WTC11 (cell line): ENCODE results near the gene UQCC2. TPM values are rescaled to one million over a fixed set of nuclear protein-coding genes. Genes with fewer than 3 reads are reported as not detected.

Experiments
- ATAC-seq: fragments of 200-7000 bp; cut with Tn5 transposase; 2 replicates; pipeline ENCODE4 v1.10.0; 2021; ENCODE audit warnings: mild to moderate bottlenecking, moderate library complexity
- CTCF ChIA-PET: fragments of 300-600 bp; sonication (Branson Sonifier 250); formaldehyde crosslinking; loops from one replicate; lab custom pipeline; 2021; ENCODE audit warnings: antibody characterized with exemption; lab: Charles Lee
- POLR2A ChIA-PET: fragments of 350-600 bp; sonication (Branson Sonifier 250); formaldehyde crosslinking; loops from one replicate; lab custom pipeline; 2021; ENCODE audit warnings: antibody characterized with exemption; lab: Charles Lee
- DNase-seq: peaks from one replicate; pipeline ENCODE4 v3.0.0; 2021; ENCODE audit warnings: low spot score
- H3K27ac Mint-ChIP-seq: 2 replicates; pipeline ENCODE4 v1.8.0; 2021; ENCODE audit warnings: mixed read lengths
- H3K27me3 Mint-ChIP-seq: 2 replicates; pipeline ENCODE4 v1.8.0; 2021; ENCODE audit warnings: low read depth, mild to moderate bottlenecking, moderate library complexity, mixed read lengths
- H3K36me3 Mint-ChIP-seq: 2 replicates; pipeline ENCODE4 v1.8.0; 2021; ENCODE audit warnings: mixed read lengths
- H3K4me1 Mint-ChIP-seq: 2 replicates; pipeline ENCODE4 v1.8.0; 2022; ENCODE audit warnings: mixed read lengths
- H3K4me3 Mint-ChIP-seq: 2 replicates; pipeline ENCODE4 v1.8.0; 2021; ENCODE audit warnings: mild to moderate bottlenecking, moderate library complexity, mixed read lengths
- H3K9me3 Mint-ChIP-seq: 2 replicates; pipeline ENCODE4 v1.8.0; 2021; ENCODE audit warnings: mixed read lengths
- ATF2 ChIP-seq: sonication (generic); formaldehyde crosslinking; IDR thresholded peaks from 2 replicates; pipeline ENCODE4 v1.8.1; 2022; ENCODE audit warnings: low read depth, missing genetic modification reagents, borderline replicate concordance
- CBFB ChIP-seq: sonication (generic); formaldehyde crosslinking; IDR thresholded peaks from 2 replicates; pipeline ENCODE4 v1.8.1; 2022; ENCODE audit warnings: mild to moderate bottlenecking, low read depth, missing genetic modification reagents
- CDX4 ChIP-seq: fragments of 250-450 bp; sonication (Bioruptor Pico); IDR thresholded peaks from 2 replicates; pipeline ENCODE4 v1.9.0; 2021; ENCODE audit warnings: moderate library complexity, mild to moderate bottlenecking, inconsistent platforms, borderline replicate concordance
- E2F1 ChIP-seq: sonication (generic); formaldehyde crosslinking; IDR thresholded peaks from 2 replicates; pipeline ENCODE4 v1.8.0; 2022; ENCODE audit warnings: mild to moderate bottlenecking, missing genetic modification reagents
- JUN ChIP-seq: sonication (generic); formaldehyde crosslinking; IDR thresholded peaks from 2 replicates; pipeline ENCODE4 v1.8.0; 2023; ENCODE audit warnings: mild to moderate bottlenecking, missing genetic modification reagents
- KAT7 ChIP-seq: sonication (generic); formaldehyde crosslinking; IDR thresholded peaks from 2 replicates; pipeline ENCODE4 v1.8.1; 2023; ENCODE audit warnings: missing genetic modification reagents, mild to moderate bottlenecking, borderline replicate concordance
- NFATC4 ChIP-seq: fragments of 250-450 bp; sonication (Bioruptor Pico); IDR thresholded peaks from 2 replicates; pipeline ENCODE4 v1.9.0; 2021; ENCODE audit warnings: mild to moderate bottlenecking
- NR3C1 ChIP-seq: sonication (generic); formaldehyde crosslinking; conservative IDR thresholded peaks from 2 replicates; pipeline ENCODE4 v1.8.1; 2023; ENCODE audit warnings: low read depth, mild to moderate bottlenecking, missing genetic modification reagents
- SP1 ChIP-seq: sonication (generic); formaldehyde crosslinking; conservative IDR thresholded peaks from 2 replicates; pipeline ENCODE4 v1.8.1; 2022; ENCODE audit warnings: missing genetic modification reagents
- ZBTB43 ChIP-seq: sonication (generic); formaldehyde crosslinking; IDR thresholded peaks from 2 replicates; pipeline ENCODE4 v1.8.1; 2023; ENCODE audit warnings: mild to moderate bottlenecking, missing genetic modification reagents
- ZNF138 ChIP-seq: sonication (generic); formaldehyde crosslinking; conservative IDR thresholded peaks from 2 replicates; pipeline ENCODE4 v1.8.1; 2022; ENCODE audit warnings: mild to moderate bottlenecking, moderate library complexity, missing genetic modification reagents
- ZNF232 ChIP-seq: sonication (generic); formaldehyde crosslinking; IDR thresholded peaks from 2 replicates; pipeline ENCODE4 v1.8.0; 2022; ENCODE audit warnings: mild to moderate bottlenecking, missing genetic modification reagents
- ZNF263 ChIP-seq: sonication (generic); formaldehyde crosslinking; IDR thresholded peaks from 2 replicates; pipeline ENCODE4 v1.8.1; 2022; ENCODE audit warnings: low read depth, mild to moderate bottlenecking, moderate library complexity, missing genetic modification reagents
- ZNF396 ChIP-seq: fragments of 250-450 bp; sonication (Bioruptor Pico); IDR thresholded peaks from 2 replicates; pipeline ENCODE4 v1.8.0; 2021; ENCODE audit warnings: mild to moderate bottlenecking, moderate library complexity, borderline replicate concordance
- ZNF423 ChIP-seq: fragments of 250-450 bp; sonication (Bioruptor Pico); IDR thresholded peaks from 2 replicates; pipeline ENCODE4 v2.1.2; 2022; ENCODE audit warnings: mild to moderate bottlenecking, moderate library complexity
- ZNF512 ChIP-seq: sonication (generic); formaldehyde crosslinking; IDR thresholded peaks from 2 replicates; pipeline ENCODE4 v1.8.1; 2022; ENCODE audit warnings: missing genetic modification reagents, borderline replicate concordance
- total RNA-seq: library from RNA; stranded (reverse); gene quantifications from 3 replicates; pipeline ENCODE4 v1.2.3, GENCODE V29; 2021

UQCC2 gene
- total RNA-seq, 1 experiment from 2014 or later: 65.8 TPM

GRCh38 chr6:33731035-33731434, 19.5 kb upstream of the UQCC2 start (continued):
- TF ChIP-seq E2F1 (CRISPR knock-in tag): no peak

- ChIA-PET CTCF (no interaction called here), POLR2A (no interaction called here)
- H3K27ac Mint-ChIP-seq: no peak overlapping the region
- ATAC-seq: no peak
- H3K36me3 Mint-ChIP-seq: no peaks in the 10 kb centered on the region
- H3K4me1 Mint-ChIP-seq: peaks cover 5% of the 10 kb centered on the region
- H3K9me3 Mint-ChIP-seq: no peaks in the 10 kb centered on the region
- no peak for TF ChIP-seq SP1 (CRISPR knock-in tag)
- no peak for TF ChIP-seq CDX4 (CRISPR knock-in tag)
- no peak for TF ChIP-seq ZNF423
- TF ChIP-seq E2F1 (CRISPR knock-in tag): no peak
- no peak for TF ChIP-seq ZNF263 (CRISPR knock-in tag)
- TF ChIP-seq ZBTB43 (CRISPR knock-in tag): no peak
- TF ChIP-seq, all 79 proteins: peak for 0
- DNase-seq: no peak
- Mint-ChIP-seq H3K4me3 (no peak overlapping the region), H3K27me3 (no peaks in the 10 kb centered on the region)
Measured at GRCh38 chr6:33730611-33731010, 19.1 kb upstream of the UQCC2 start.

GRCh38 chr6:33729059-33729458, 17.6 kb upstream of the UQCC2 start:
- Mint-ChIP-seq H3K9me3 (no peaks in the 10 kb centered on the region), H3K4me1 (peaks cover 18% of the 10 kb centered on the region), H3K27me3 (no peaks in the 10 kb centered on the region), H3K4me3 (no peak overlapping the region), H3K27ac (no peak overlapping the region), H3K36me3 (no peaks in the 10 kb centered on the region)
- CTCF ChIA-PET: interaction anchor here (1.1 kb wide), 2 partner anchors 14 to 43 kb away, joined by 3 to 4 read pairs; no protein-coding TSS in a partner anchor
- TF ChIP-seq E2F1 (CRISPR knock-in tag): no peak
- TF ChIP-seq ZNF512 (CRISPR knock-in tag): no peak
- TF ChIP-seq CBFB (CRISPR knock-in tag): no peak
- no peak for TF ChIP-seq NFATC4
- no peak for TF ChIP-seq ATF2
- no peak for DNase-seq
- ATAC-seq: no peak
- POLR2A ChIA-PET: no interaction called here

- Mint-ChIP-seq H3K4me3 (no peak overlapping the region), H3K9me3 (no peaks in the 10 kb centered on the region), H3K4me1 (peaks cover 20% of the 10 kb centered on the region), H3K36me3 (no peaks in the 10 kb centered on the region), H3K27ac (no peak overlapping the region), H3K27me3 (no peaks in the 10 kb centered on the region)
- POLR2A ChIA-PET: no interaction called here
- CTCF ChIA-PET: interaction anchor here (0.6 to 1.1 kb wide), 2 partner anchors 15 to 299 kb away, joined by 3 to 4 read pairs; no protein-coding TSS in a partner anchor
- ATAC-seq (no peak), DNase-seq (no peak)
- TF ChIP-seq JUN (no peak), ZNF396 (CRISPR knock-in tag) (no peak), ZNF232 (CRISPR knock-in tag) (no peak), ZNF138 (no peak), NR3C1 (CRISPR knock-in tag) (no peak), KAT7 (no peak)
Measured at GRCh38 chr6:33728438-33728837, 16.9 kb upstream of the UQCC2 start.
